Stimulated activated CD4-positive, alpha-beta T cell treated with anti-CD3 and anti-CD28 coated beads, Interleukin-4, amount 100 ng/mL, for 4 hours (primary cell): ENCODE measurements around the gene NTSR2.
A peak's percentile ranks its signal among the peaks of the same experiment; 100 is the strongest.

Experiments used
- DNase-seq, 2 experiments: peaks; one replicate each; pipeline ENCODE4 v3.0.0-alpha.2; 2020

Gene NTSR2

GRCh38 chr2:11699686-11700670, 30.0 kb upstream of the NTSR2 start:
- no peak for DNase-seq

- no peak for DNase-seq
These were observed 28.3 kb upstream of the NTSR2 start for GRCh38 chr2:11698009-11698922.

- no peak for DNase-seq
These were observed 27.3 kb upstream of the NTSR2 start for GRCh38 chr2:11697103-11697871.

- no peak for DNase-seq
These were observed 26.7 kb upstream of the NTSR2 start for GRCh38 chr2:11696736-11697102.

- no peak for DNase-seq
These were observed 25.6 kb upstream of the NTSR2 start for GRCh38 chr2:11695576-11695975.

- peak; percentile 51 for DNase-seq
These were observed 23.0 kb upstream of the NTSR2 start for GRCh38 chr2:11692966-11693521.

- no peak for DNase-seq
These were observed 21.2 kb upstream of the NTSR2 start for GRCh38 chr2:11691076-11691660.

GRCh38 chr2:11688222-11689069, 18.5 kb upstream of the NTSR2 start:
- DNase-seq: peak; percentile 76 to 79

GRCh38 chr2:11687736-11688135, 17.7 kb upstream of the NTSR2 start:
- DNase-seq: no peak

GRCh38 chr2:11685906-11686470, 16.0 kb upstream of the NTSR2 start:
- DNase-seq: no peak

- no peak for DNase-seq
These were observed 15.0 kb upstream of the NTSR2 start for GRCh38 chr2:11684894-11685460.

GRCh38 chr2:11683966-11684365, 14.0 kb upstream of the NTSR2 start:
- no peak for DNase-seq

- DNase-seq: no peak
These were observed 13.5 kb upstream of the NTSR2 start for GRCh38 chr2:11683476-11683875.

- no peak for DNase-seq
These were observed 12.6 kb upstream of the NTSR2 start for GRCh38 chr2:11682590-11682915.

- peak; percentile 12 to 50 for DNase-seq
These were observed 12.0 kb upstream of the NTSR2 start for GRCh38 chr2:11681722-11682589.

GRCh38 chr2:11680901-11681721, 11.1 kb upstream of the NTSR2 start:
- no peak for DNase-seq

GRCh38 chr2:11680182-11680900, 10.3 kb upstream of the NTSR2 start:
- DNase-seq: no peak
